Osteoblast (primary cell): ENCODE measurements around the gene SKAP1. TPM values are rescaled to one million over a fixed set of nuclear protein-coding genes. Genes with fewer than 3 reads are reported as not detected.

ENCODE experiments used
- DNase-seq: peaks from one replicate; pipeline ENCODE4 v3.0.0; 2011; ENCODE audit warnings: low spot score, mixed read lengths; ENCODE audit not compliant: insufficient read length; ENCODE audit errors: missing footprints
- H2AFZ ChIP-seq: 2 replicates; pipeline ENCODE4 v1.6.0; 2011; ENCODE audit warnings: mild to moderate bottlenecking, low read length
- H3K27ac ChIP-seq: 2 replicates; pipeline ENCODE4 v1.5.1; 2011; ENCODE audit warnings: mild to moderate bottlenecking, low read depth, low read length, moderate library complexity
- H3K27me3 ChIP-seq: 2 replicates; pipeline ENCODE4 v1.6.0; 2012; ENCODE audit warnings: mild to moderate bottlenecking, control low read depth, inconsistent platforms, low read length, moderate library complexity; ENCODE audit not compliant: insufficient read depth
- H3K36me3 ChIP-seq: 2 replicates; pipeline ENCODE4 v1.5.1; 2011; ENCODE audit warnings: mild to moderate bottlenecking, low read length, control low read depth, moderate library complexity; ENCODE audit not compliant: insufficient read depth
- H3K4me1 ChIP-seq: 2 replicates; pipeline ENCODE4 v1.5.1; 2011; ENCODE audit warnings: mild to moderate bottlenecking, low read length, control low read depth, moderate library complexity; ENCODE audit not compliant: insufficient read depth
- H3K4me2 ChIP-seq: 2 replicates; pipeline ENCODE4 v1.6.0; 2011; ENCODE audit warnings: mild to moderate bottlenecking, low read length; ENCODE audit not compliant: insufficient read depth
- H3K4me3 ChIP-seq: fragments of 200-600 bp; sonication (generic); 3 replicates; pipeline ENCODE4 v1.5.1; 2012; ENCODE audit warnings: mild to moderate bottlenecking, low read length, inconsistent platforms; ENCODE audit not compliant: insufficient read depth
- H3K79me2 ChIP-seq: 2 replicates; pipeline ENCODE4 v1.6.0; 2012; ENCODE audit warnings: mild to moderate bottlenecking, low read length, control low read depth, inconsistent platforms; ENCODE audit not compliant: insufficient read depth
- H3K9me3 ChIP-seq: 2 replicates; pipeline ENCODE4 v1.5.1; 2011; ENCODE audit warnings: low read depth, low read length, control low read depth
- H4K20me1 ChIP-seq: 2 replicates; pipeline ENCODE4 v1.6.0; 2012; ENCODE audit warnings: mild to moderate bottlenecking, low read length, control low read depth; ENCODE audit not compliant: insufficient read depth
- total RNA-seq: library from RNA; depleted of rRNA; stranded (reverse); fragments of >200 nt; gene quantifications from 2 replicates; pipeline ENCODE4 v1.2.3, GENCODE V29; 2012
- TF ChIP-seq, protein P1 (sequence below): IDR thresholded peaks from 2 replicates; pipeline ENCODE4 v1.5.1; 2011; ENCODE audit warnings: mild to moderate bottlenecking, low read depth, low read length, moderate library complexity; ENCODE audit errors: extremely low read depth

Gene SKAP1
- total RNA-seq, 1 donor, result not detected

DNA sequence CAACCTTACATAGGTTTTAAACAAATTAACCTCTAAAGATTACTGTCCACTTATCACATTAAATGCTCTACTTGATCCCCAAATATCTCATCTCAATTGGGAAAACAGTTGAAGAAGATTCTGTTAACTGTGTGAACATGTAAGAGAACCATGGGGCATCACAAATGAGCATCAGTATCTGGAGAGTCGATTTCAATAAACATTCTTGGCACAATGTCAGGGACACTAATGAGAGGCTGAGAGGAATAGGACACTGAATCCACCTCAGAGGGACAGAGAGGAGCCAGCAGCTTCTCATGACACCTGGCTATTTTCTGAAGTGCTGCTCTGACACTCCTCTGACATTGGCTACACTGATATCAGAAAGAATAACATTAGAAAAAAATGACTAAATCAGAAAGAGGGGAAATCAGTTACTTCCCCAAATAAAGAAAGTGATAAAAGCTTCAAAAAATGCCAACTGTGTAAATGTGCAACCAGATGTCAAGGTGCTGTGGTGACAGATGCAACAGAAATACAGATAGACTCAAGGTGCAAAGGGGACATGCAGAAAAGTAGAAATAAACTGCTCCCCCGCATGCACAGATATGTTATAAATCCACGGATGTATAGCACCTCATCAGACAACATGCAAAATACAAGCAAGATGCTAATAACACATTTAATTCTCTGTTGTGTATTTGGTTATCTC lies 255.0 kb downstream of the SKAP1 start:
- Histone ChIP-seq H3K4me3 (no peak overlapping the region), H3K36me3 (no peaks in the 10 kb centered on the region), H3K27me3 (peaks cover 8% of the 10 kb centered on the region), H3K9me3 (no peaks in the 10 kb centered on the region), H3K4me1 (peaks cover 20% of the 10 kb centered on the region), H3K79me2 (no peaks in the 10 kb centered on the region), H3K27ac (no peak overlapping the region), H4K20me1 (no peaks in the 10 kb centered on the region), H3K4me2 (no peak overlapping the region), H2AFZ (no peak overlapping the region)
- TF ChIP-seq, protein P1, sequence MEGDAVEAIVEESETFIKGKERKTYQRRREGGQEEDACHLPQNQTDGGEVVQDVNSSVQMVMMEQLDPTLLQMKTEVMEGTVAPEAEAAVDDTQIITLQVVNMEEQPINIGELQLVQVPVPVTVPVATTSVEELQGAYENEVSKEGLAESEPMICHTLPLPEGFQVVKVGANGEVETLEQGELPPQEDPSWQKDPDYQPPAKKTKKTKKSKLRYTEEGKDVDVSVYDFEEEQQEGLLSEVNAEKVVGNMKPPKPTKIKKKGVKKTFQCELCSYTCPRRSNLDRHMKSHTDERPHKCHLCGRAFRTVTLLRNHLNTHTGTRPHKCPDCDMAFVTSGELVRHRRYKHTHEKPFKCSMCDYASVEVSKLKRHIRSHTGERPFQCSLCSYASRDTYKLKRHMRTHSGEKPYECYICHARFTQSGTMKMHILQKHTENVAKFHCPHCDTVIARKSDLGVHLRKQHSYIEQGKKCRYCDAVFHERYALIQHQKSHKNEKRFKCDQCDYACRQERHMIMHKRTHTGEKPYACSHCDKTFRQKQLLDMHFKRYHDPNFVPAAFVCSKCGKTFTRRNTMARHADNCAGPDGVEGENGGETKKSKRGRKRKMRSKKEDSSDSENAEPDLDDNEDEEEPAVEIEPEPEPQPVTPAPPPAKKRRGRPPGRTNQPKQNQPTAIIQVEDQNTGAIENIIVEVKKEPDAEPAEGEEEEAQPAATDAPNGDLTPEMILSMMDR, result no peak
- DNase-seq, result no peak

DNA sequence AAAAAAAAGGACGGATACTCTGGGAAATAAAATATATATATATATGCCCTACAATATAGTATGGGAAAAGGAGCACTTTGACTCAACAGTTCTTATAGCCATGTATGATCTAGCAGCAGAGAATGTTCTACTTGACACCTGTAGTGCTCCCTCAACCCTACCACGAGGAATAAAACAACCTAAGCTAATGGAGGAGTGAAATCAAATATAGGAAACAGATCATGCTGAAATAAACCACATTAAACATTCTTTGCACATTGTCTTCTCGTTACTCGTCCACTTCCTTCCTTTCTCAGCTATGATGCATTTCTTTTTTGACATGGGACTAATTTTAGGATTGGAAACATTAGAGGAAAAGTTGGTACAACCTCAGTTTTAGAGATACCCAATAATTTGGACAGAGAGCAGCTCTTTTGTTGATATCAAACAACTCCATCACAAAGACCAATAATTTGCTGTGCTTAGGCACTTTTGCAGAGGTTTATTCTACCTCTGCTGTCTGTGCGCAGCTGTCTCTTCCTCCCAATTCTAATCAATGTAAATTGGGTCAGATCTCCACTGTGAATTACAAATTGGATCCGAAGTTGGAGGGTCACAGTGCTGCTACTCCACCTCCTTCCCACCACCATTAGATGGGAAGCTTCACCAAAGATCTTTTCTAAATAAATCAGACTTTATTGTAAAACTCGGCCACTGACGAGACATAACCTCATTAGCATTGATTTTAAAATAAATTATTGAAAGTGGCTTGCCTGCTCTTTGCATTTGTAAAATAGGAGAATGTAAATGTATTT lies 256.6 kb downstream of the SKAP1 start:
- no peak overlapping the region for H3K27ac ChIP-seq
- no peaks in the 10 kb centered on the region for H3K9me3 ChIP-seq
- peaks cover 22% of the 10 kb centered on the region for H3K27me3 ChIP-seq
- no peaks in the 10 kb centered on the region for H4K20me1 ChIP-seq
- DNase-seq, result no peak
- H3K4me3 ChIP-seq, result no peak overlapping the region
- H2AFZ ChIP-seq, result no peak overlapping the region
- no peak overlapping the region for H3K4me2 ChIP-seq
- TF ChIP-seq, protein P1, result no peak
- H3K79me2 ChIP-seq, result no peaks in the 10 kb centered on the region
- H3K36me3 ChIP-seq, result no peaks in the 10 kb centered on the region
- peaks cover 20% of the 10 kb centered on the region for H3K4me1 ChIP-seq

DNA sequence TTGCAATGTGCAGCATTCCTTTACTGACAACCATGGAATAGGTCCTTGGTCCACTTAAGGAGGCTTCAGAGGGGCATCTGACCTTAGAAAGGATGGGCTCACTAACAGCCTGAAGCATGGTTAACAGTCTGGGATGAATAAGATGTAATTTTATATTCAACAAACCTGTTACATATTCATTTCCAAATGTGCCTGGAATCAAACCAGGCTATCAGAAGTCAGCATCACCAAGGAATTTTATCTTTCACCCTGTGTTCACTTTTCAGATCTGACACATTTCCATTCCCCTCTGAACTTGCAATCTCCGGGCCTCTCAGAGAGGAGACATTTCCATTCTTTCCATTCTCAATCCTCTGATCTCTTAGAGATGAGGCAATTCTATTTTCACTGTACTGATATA lies 260.1 kb downstream of the SKAP1 start:
- DNase-seq, result no peak
- no peaks in the 10 kb centered on the region for H3K36me3 ChIP-seq
- H4K20me1 ChIP-seq, result no peaks in the 10 kb centered on the region
- no peak overlapping the region for H3K4me3 ChIP-seq
- no peak overlapping the region for H2AFZ ChIP-seq
- H3K4me1 ChIP-seq, result peaks cover 3% of the 10 kb centered on the region
- H3K4me2 ChIP-seq, result no peak overlapping the region
- no peaks in the 10 kb centered on the region for H3K9me3 ChIP-seq
- no peak overlapping the region for H3K27ac ChIP-seq
- no peaks in the 10 kb centered on the region for H3K79me2 ChIP-seq
- H3K27me3 ChIP-seq, result peaks cover 47% of the 10 kb centered on the region
- TF ChIP-seq, protein P1, result no peak

DNA sequence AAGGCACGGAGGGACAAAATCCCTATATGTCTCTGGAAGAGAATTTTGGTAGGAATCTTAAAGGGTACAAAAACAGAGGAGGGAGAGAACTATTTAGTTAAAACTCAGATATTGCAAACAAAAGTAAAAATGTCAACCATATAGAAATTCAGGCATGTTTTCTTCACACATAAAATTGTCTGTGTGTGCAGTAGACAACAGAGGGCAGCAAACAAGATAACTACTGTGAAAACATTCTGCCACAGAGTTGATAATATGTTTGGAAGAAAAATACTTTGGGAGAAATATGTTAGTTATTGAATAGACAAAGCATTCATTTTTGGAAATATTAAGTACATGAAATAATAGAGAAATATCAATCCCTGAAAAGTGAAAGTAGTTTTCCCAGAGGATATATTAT lies 266.2 kb downstream of the SKAP1 start:
- Histone ChIP-seq H3K36me3 (no peaks in the 10 kb centered on the region), H3K9me3 (no peaks in the 10 kb centered on the region), H3K4me2 (no peak overlapping the region), H3K4me1 (peaks cover 5% of the 10 kb centered on the region), H4K20me1 (no peaks in the 10 kb centered on the region), H3K79me2 (no peaks in the 10 kb centered on the region), H2AFZ (no peak overlapping the region), H3K27ac (no peak overlapping the region), H3K4me3 (no peak overlapping the region), H3K27me3 (peaks cover 43% of the 10 kb centered on the region)
- TF ChIP-seq, protein P1, result peak; percentile 13
- DNase-seq, result no peak
